Umbilical cord (tissue), 2 donors: ENCODE results near the gene OPN1MW. TPM values are rescaled to one million over a fixed set of nuclear protein-coding genes. Genes with fewer than 3 reads are reported as not detected.
"Not testable (repeated sequence)": the region's sequence is repeated elsewhere in the genome, so short reads cannot be mapped to it uniquely, and the experiment has no call there.

ENCODE experiments used
- DNase-seq: peaks from one replicate; pipeline ENCODE4 v3.0.0-alpha.2; 2015; ENCODE audit warnings: low spot score
- total RNA-seq: library from RNA; depleted of rRNA; stranded (reverse); fragments of >200 nt; gene quantifications from one replicate; pipeline ENCODE4 v1.2.3, GENCODE V29; 2014; ENCODE audit warnings: low replicate concordance; ENCODE audit not compliant: insufficient read depth

Gene OPN1MW
- total RNA-seq, 1 donor from 2014 or later, result not detected

DNA sequence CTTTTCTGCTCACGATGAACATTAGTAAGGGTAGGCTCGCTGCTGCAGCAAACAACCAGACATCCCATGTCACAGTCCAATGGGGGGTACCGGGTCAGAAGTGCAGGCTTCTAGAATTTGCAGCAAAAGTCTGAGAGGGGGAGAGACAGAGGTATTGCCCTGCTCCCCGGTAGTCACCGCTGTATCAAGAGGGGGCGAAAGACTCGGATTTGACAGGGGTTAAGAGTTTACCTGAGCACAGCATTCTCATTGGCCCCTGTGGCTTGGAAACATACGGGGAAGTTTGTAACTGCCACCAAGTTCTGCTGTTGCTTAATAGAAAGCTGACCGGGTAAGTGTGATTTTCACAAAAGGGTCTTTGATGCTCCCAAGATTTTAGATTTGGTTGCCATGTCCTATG, 28.7 kb downstream of the OPN1MW start:
- DNase-seq, result not testable (repeated sequence)

DNA sequence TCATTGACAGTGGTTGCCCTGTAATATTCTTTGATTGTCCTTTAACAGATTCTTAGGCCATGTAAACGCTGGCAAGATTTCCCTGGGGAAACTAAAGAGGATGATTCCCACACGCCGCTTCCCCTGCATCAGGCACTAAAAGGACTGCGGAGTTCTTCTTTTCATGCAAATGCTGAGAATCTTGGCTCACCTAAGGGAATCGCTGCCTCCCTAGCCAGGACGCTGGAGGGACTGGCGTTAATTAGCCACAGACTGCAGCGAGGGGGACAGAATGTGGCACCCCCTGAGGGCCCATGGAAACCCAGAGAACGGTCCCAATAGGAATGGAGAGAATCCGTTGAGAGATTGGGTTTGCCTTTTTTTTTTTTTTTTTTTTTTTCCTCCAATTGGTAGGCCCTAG, 29.1 kb downstream of the OPN1MW start:
- not testable (repeated sequence) for DNase-seq

- DNase-seq, result not testable (repeated sequence)
Measured at GRCh38 chrX:154219456-154219855, 37.1 kb downstream of the OPN1MW start, which contains the start of gene OPN1MW2. TSS of gene OPN1MW2 (plus strand) at chrX:154219756. CDS start at chrX:154219816, 60 bp downstream.

DNA sequence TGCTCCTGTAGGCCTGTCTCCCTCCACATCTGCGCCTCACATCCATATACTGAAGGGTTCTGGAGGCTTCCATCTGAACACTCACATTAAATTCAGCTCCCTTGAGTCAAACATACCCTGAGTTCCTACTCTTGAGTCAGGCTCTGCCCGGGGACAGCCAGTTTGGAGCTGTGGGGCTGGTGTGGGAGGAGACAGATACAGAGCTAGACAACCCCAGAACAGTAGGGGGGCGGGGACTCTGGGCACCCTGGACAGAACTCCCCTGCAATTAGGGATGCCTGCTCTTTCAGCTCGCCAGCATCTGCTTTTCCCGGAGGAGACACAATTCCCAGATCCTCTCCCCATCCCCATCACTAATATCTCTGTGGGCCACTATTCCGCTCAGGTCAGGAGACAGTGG, 42.9 kb downstream of the OPN1MW start:
- not testable (repeated sequence) for DNase-seq

DNA sequence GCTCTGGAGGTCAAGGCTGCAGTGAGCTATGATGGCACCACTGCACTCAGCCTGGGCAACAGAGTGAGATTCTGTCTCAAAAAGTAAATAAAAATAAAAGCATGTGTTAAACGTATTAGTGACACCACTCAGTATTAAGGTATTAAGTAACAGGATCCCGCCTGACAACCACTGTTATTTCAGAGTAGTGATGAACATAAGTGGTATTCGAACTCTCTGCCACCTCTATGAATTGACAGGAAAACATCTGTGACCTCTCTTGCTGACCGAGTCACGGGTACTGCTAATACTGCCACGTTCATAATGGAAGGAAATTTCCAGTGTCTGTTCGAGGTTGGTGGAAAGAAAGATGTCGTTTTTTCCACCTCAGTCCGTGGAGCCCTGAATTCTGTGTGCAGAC, 44.3 kb downstream of the OPN1MW start:
- DNase-seq, result not testable (repeated sequence)

GRCh38 chrX:154231443-154231842, 49.0 kb downstream of the OPN1MW start:
- not testable (repeated sequence) for DNase-seq

- not testable (repeated sequence) for DNase-seq
Measured at GRCh38 chrX:154233620-154234019, 51.2 kb downstream of the OPN1MW start.

- peak; percentile 0 for DNase-seq
Measured at GRCh38 chrX:154238939-154239559, 56.7 kb downstream of the OPN1MW start.

- DNase-seq, result not testable (repeated sequence)
Measured at GRCh38 chrX:154239982-154240503, 57.6 kb downstream of the OPN1MW start.

Other genes starting within 250 kb of the OPN1MW start
- gene NAA10, start 247.6 kb upstream of the OPN1MW start, total RNA-seq, result 4.1 TPM
- gene RENBP, start 238.0 kb upstream of the OPN1MW start, total RNA-seq, result 11.1 TPM
- gene HCFC1, start 210.8 kb upstream of the OPN1MW start, total RNA-seq, result 7.2 TPM
- 140 TPM for gene TMEM187, start 209.8 kb upstream of the OPN1MW start, total RNA-seq
- 43.1 TPM for gene IRAK1, start 162.7 kb upstream of the OPN1MW start, total RNA-seq
- gene MECP2, start 84.9 kb upstream of the OPN1MW start, total RNA-seq, result 18.8 TPM
- gene OPN1LW, start 38.4 kb upstream of the OPN1MW start, total RNA-seq, result not detected
- not detected for gene OPN1MW2, start 37.2 kb downstream of the OPN1MW start, total RNA-seq
- gene OPN1MW3, start 75.0 kb downstream of the OPN1MW start, total RNA-seq, result not detected
- not detected for gene TEX28, start 112.5 kb downstream of the OPN1MW start, total RNA-seq
- gene TKTL1, start 113.2 kb downstream of the OPN1MW start, total RNA-seq, result 22.4 TPM
- 4,615 TPM for gene FLNA, start 192.0 kb downstream of the OPN1MW start, total RNA-seq
- gene EMD, start 196.7 kb downstream of the OPN1MW start, total RNA-seq, result 22.9 TPM
- gene RPL10, start 215.8 kb downstream of the OPN1MW start, total RNA-seq, result 2,985 TPM
- gene DNASE1L1, start 226.7 kb downstream of the OPN1MW start, total RNA-seq, result 27.7 TPM
- 33.7 TPM for gene TAFAZZIN, start 228.9 kb downstream of the OPN1MW start, total RNA-seq
- gene ATP6AP1, start 246.1 kb downstream of the OPN1MW start, total RNA-seq, result 31.5 TPM